Retinal pigment epithelial cell (primary cell): ENCODE data around the gene OR4K1.

Experiments used
- DNase-seq: peaks from one replicate; pipeline ENCODE4 v3.0.0-alpha.2; 2010; ENCODE audit warnings: low read depth
- H3K4me3 ChIP-seq: 2 replicates; pipeline ENCODE4 v1.5.1; 2011; ENCODE audit warnings: mild to moderate bottlenecking, low read length, control low read depth, moderate library complexity
- CTCF ChIP-seq: conservative IDR thresholded peaks from 2 replicates; pipeline ENCODE4 v1.5.1; 2011; ENCODE audit warnings: low read depth, low read length, control low read depth, inconsistent platforms

OR4K1 gene

GRCh38 chr14:19974844-19975243 is 44.1 kb downstream of the OR4K1 start:
- DNase-seq: no peak
- TF ChIP-seq CTCF: no peak
- no peak overlapping the region for H3K4me3 ChIP-seq

DNA sequence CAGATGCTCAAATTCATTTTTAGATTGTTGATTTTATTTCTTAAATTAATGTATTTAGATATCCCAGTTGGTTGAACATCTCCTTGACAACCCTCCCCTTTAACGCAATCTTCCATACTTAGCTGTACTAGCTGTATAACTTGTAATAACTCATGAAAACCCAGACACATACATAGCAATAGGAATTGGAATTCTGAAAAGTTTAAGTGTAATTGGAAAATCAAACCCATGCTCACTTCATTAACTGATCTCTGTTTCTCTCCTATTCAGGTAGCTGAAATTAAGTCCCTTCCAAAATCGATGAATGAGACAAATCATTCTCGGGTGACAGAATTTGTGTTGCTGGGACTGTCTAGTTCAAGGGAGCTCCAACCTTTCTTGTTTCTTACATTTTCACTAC is 44.6 kb downstream of the OR4K1 start, which contains the start of gene OR4K15:
Gene OR4K15 (plus strand): TSS at position 301 of the 400 bp plus-strand sequence. CDS start 0 bp downstream, at position 301.
- DNase-seq: no peak
- no peak for TF ChIP-seq CTCF
- no peak within 1 kb of the TSS for H3K4me3 ChIP-seq
